T follicular helper cell (primary cell): Measurements from ENCODE around the gene SURF1.
"Not testable (repeated sequence)": the region's sequence is repeated elsewhere in the genome, so short reads cannot be mapped to it uniquely, and the experiment has no call there.

Experiments
- DNase-seq: peaks from one replicate; pipeline ENCODE4 v3.0.0-alpha.2; 2020; ENCODE audit warnings: low read depth

The SURF1 gene

DNA sequence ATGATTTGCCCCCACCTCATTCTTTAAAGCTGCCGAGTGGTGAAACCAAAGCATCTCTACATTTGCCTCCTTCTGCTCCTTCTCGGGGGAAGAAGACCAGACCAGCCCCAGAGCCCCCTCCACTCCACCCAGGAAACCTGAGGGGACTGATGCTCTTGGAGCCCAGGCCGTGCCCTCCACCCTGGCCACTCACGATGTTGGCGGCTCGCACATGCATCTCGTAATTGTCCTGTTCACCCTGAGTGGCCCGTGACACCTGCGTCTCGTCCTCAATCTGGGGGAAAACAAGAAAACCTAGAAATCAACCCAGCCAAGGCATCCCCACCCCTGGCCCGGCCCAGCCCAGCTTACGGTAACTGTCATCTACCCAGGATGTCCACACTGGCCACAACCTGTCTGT, 11.3 kb downstream of the SURF1 start:
- no peak for DNase-seq

DNA sequence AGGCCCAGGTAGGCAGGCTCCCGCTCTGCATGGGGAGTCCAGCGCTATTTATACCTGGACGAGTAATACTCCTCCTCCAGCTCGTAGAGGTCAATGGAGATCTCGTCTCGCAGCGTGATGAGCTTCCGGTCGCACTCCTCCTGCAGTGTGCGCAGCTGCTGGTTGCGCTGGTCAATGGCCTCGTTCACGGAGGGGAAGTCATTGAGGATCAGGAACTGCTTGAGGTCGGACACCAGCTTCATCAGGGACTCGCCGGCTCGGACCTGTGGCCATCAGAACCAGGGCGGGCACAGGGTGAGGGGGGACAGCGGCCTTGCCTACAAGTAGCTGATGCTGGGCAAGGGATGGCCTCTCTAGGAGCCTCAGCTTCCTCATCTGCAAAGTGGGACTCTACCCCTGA, 12.2 kb downstream of the SURF1 start:
- no peak for DNase-seq

DNA sequence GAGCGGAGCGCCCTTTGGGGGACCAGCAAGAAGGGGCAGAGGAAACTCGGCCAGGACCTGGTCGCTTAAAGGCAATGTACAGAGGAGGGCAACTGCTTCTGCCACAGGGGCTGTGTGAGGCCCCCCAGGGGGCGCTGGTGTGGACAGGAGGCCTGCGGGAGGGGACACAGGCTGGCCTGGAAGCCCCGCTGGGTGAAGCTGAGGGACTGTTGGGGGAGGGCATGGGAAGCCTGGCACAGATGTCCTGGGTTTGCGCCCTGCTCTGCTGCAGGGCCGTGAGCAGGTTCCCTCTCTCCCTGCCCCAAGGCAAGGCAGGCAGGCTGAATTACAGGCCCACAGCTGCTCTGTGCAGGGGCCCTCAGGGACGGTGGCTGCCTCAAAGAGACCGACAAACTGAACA, 13.7 kb downstream of the SURF1 start:
- DNase-seq, result no peak

DNA sequence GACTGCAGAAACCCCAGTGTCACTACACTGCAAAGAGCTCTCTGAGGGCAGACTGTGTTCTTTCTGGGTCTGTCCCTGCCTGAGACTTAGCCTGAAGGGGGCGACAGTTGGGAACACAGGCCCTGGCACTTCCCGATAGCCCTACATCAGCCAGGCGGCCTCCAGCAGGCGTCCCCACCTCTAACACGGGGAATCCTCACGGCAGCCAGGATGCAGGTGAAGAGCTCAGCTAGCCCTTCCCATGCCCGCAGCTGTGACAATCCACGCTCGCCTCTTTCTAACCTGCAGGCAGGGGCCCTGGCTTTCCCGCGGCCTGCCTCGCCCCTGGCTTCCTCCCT, 14.2 kb downstream of the SURF1 start:
- no peak for DNase-seq

DNA sequence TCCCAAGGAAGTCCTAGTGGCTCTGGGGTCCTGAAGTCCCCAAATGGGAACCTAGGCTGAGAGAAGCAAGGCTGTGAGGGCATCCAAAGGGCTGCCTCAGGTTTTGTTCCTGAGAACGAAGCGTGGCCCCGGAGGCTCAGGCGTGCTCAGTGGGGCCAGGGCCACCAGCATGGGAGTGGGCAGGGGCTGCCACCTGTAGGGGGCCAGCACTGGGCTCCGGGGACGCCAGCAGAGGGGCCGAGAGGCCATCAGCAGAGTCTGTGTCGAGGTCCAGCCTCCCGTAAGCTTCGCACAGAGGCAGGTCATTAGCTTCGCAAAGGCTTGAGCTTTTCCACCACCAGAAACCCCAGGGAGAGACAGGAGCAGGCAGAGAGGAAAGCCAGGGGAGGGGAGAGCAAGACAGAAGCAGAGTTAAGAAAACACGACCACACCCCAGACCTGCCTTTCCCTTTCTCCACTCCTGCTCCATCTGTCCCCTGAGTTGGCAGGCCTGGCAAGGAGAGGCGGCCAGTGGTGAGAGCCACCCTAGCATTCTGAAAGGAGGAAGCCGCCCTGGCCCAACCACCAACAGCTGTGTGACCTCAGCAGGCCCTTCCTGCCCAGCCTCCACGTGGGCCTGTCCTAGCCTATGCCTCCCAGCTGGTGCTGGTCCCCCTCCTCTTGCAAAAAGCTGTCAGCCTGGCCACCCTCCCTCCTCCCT, 14.8 kb downstream of the SURF1 start:
- no peak for DNase-seq

DNA sequence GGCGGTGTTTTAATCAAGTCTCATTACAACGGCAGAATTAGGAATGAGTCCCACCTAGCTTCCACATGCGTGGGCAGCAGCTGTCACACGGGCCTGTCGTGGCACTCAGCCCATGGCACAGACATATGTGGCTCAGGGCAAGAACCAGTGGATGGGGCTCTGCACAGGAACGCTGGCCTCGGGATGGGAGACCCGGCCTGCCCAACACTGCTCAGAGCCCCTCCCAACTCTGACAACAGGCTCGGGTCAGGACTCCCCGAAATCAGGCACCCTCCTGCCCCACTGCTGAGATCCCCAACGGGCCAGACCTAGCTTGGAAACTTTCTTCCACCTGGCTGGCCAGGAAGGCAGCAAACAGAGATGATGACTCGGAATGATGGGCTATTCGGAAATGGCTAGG, 15.4 kb downstream of the SURF1 start:
- DNase-seq, result no peak

DNA sequence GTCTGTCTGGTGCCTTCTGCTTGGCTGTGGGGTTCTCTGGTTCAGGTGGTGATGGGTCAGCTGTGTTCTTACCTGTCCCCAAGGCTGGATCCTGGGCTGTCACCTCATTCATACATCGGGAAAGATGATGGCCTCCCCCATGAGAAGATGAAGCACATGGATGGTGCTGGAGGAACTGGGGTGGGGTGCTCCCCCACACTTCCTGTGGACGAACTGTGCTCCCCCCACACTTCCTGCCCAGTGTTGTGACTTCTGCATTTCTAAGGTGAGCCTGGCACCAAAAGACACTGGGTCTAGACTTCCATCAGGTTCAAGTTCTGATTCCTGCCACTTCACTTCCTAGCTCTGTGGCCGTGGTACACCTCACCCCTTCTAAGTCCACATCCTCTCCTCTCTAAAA, 16.0 kb downstream of the SURF1 start:
- no peak for DNase-seq

DNA sequence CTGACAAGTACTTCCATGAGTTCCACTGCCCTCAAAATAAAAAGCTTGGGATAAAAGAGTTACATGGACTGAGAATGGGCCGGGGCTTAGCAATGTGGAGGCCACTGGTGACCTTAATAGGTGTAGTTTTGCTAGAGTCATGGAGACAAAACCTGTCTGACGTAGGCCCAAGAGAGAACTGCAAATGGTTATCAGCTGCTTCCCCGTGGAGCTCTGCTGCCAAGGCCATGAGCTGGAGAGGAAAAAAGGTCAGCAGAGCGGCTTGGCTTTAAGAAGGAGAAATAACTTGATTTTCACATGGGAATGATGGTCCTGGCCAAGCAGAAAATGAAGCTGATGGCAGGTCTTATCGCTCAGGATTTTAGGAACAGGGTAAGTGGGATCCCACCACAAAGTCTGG, 16.6 kb downstream of the SURF1 start:
- no peak for DNase-seq

DNA sequence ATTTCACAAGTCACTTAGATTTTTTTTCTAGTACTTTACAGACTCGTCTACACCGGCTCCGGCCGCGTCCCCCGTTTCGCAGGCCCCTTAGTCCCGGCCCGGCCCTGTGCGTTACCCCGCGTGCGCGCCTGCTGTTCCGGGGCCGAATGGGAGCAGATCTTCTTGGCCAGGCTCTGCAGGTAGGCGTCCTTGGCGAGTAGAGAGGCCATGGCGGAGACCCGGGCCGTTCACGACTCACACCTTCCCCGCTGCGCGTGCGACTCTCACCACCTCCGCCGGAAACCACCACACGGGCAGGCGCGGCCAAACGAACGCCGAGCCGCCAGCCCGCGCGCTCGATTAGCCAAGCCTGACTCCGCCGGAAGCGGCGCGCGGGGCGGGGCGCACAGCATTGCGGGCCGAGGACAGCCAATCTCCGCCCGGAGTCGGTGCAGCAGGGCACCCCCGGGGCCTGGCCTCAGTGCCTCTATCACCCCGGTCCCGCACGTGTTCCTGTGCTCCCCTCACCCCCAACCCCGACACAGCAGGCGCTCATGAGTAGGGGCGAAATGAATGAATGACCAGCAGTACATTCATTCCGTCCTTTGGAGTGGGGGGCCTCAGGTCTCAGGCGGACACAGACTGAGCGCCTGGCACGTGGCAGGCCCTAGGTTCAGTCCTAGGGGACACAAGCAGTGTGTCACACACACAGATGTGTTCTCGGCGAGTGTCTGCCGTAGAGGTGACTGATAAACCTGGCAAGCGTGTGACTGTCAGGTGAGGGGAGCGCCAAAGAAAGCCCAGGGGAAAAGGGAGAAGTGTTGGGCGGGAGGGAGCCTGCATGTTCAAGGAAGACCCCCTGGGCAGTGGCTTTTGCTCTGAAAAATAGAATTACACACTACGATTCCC, 20.1 kb downstream of the SURF1 start, which contains the start of gene SURF6:
Gene SURF6, minus strand, starts transcription at position 265 of the 888 bp plus-strand sequence. Its CDS starts 56 bp downstream, at position 209.
- DNase-seq, result peak; percentile 91

DNA sequence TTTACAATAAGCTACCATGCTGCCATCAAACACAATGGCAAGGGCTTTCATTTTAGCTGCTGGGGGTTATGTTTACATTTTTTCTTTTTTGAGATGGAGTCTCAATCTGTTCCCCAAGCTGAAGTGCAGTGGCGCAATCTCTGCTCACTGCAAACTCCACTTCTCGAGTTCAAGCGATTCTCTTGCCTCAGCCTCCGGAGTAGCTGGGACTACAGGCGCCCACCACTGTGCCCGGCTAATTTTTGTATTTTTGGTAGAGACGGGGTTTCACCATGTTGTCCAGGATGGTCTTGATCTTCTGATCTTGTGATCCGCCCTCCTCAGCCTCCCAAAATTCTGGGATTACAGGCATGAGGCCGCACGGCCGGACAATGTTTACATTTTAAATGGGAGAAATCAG, 21.4 kb downstream of the SURF1 start:
- DNase-seq, result not testable (repeated sequence)

DNA sequence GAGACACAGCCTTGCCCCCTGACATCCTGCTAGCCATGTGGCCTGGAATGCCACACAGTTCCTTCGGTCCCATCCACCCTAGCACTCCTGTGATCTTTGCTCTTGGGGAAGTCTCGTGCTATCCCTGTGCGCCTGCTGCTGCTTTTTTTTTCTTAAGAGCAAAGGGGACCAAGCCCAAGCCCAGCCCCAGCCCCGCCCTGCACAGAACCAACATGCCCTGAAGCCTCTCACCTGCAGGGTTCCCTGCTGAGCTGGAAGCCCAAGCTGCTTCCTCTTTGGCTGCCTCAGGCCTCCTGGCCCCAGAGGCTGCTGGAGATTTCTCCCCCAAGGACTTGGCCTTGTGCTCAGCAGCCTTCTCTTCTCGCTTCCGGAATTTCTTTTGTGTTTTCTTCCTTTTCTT, 22.1 kb downstream of the SURF1 start:
- DNase-seq, result no peak

DNA sequence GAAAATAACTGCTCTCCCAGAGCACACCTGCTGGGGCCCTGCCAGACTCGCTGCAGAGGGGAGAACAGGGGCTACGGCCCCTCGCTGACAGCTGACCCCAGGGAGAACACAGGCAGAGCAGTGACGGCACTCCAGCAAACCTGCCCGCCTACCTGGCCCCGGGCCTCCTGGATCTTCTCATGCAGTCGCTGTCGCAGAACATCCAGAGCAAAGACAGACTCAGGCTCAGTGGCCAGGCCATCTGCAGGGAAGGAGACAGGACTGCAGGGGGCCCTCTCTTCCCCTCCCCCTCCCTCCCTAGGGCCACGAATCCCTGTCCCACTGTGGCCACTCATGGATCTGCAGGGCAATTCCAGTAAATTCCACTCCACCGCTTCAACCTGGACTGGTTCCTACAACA, 22.7 kb downstream of the SURF1 start:
- no peak for DNase-seq

DNA sequence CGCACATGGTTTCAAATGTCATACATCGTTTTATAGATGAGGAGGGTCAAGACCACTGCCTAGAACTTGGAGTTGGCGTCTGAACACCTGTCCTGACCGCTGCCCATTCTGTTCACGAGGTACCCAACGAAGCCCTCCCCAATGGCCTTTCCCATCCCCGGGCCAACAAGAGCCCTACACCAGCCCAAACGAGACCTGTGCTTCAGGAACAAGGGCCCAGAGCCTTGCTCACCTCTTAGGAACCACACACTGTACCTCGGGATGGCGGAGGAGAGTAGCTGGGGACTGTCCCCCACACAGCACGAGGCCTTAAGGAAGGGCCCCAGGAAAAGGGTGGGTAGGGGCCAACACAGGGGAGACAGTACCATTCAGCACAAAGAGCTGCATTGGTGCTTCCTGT, 23.3 kb downstream of the SURF1 start:
- no peak for DNase-seq

DNA sequence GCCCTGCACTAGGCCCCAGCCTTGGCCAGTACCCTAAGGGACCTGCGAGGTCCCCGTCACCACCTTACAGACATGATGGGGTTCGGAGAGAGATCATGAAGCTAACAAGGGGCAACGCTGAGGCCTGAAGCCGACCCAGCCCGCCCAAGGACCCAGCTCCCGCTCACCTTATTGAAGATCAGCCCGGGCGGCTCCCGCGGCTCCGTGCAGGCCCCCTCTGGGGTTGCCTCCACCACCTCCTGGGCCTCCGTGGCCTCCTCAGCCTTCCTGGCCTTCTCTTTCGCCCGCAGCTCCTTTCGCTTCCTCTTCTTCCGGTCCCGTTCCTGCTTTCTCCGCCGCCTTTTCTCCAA, 23.9 kb downstream of the SURF1 start:
- DNase-seq, result no peak

DNA sequence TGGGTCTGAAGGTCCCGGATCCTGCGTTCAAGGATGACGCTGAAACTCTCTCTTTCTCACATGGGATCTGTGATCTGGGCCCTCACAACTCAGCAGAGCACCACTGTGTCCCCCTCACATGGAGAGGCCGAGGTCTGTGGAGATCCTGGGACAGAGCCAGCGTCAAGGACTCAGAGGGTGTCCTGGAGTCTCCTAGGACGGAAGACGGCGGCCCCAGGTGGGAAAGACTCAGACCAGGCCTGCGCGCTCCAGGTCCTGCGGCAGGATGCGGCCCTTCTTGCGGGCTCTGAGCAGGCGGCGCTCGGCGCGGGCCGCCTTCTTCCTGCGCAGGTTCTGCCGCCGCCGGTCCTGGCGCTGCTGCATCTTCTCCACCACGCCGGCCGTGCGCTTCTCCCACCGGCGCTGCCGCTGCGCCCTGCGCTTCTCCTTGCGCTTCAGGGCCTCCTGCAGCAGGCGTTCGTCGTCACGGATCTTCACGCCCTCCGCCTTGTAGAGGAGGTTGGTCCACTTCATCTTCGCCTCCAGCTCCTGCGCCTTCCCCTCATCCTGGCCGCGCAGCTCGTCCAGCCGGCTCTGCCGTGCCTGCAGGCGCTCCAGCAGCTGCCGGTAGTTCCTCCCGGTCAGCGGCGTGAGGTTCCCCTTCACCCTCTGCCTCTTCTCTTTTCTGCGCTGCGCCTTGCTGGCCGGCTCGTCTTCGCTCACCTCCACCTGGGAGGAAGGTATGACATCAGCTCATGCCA, 24.5 kb downstream of the SURF1 start:
- no peak for DNase-seq

DNA sequence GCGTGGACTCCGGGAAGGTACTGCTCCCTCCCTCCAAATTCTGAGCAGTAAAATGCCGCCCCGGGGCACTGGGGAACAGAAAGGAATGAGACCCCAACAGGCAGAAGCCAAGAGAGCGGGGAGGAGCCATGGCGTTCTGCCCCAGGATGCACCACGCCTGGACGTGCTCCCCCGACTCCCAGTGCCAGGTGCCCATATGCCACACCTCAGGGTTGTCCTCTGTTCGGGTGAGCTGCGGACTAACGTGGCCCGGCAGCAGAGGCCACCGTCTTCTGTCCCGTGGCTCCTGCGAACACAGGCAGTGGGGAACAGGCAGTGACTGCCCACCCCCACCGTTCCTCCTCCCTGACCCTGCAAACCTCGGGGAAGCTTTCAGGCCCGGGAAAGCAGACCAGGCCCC, 25.1 kb downstream of the SURF1 start:
- no peak for DNase-seq

DNA sequence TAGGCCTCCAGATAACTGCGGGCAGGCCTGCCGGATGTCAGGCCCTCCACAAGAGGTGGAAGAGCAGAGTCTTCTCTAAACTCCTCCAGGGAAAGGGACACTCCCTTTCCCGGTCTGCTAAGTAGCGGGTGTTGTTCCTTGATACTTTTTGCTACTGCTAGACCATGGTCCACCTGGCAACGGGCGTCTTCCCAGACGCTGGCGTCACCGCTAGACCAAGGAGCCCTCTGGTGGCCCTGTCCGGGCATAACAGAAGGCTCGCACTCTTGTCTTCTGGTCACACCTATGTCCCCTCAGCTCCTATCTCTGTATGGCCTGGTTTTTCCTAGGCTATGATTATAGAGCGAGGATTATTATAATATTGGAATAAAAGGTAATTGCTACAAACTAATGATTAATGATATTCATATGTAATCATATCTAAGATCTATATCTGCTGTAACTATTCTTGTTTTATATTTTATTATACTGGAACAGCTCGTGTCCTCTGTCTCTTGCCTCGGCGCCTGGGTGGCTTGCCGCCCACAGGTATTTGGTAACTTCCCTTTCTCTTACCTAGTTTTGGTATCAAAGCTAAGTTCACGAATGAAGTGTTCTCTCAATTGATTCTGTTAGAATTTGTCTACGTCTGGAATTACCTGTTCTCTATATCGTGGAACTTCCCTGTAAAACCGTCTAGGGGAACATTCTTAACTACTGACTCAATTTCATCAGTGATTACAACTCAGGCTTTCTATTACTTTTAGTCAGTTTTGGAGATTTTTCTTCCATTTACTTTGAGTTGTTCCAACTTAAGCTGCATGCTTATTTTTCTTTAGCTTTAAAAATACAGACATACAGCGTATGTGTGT, 26.8 kb downstream of the SURF1 start:
- DNase-seq, result not testable (repeated sequence)

DNA sequence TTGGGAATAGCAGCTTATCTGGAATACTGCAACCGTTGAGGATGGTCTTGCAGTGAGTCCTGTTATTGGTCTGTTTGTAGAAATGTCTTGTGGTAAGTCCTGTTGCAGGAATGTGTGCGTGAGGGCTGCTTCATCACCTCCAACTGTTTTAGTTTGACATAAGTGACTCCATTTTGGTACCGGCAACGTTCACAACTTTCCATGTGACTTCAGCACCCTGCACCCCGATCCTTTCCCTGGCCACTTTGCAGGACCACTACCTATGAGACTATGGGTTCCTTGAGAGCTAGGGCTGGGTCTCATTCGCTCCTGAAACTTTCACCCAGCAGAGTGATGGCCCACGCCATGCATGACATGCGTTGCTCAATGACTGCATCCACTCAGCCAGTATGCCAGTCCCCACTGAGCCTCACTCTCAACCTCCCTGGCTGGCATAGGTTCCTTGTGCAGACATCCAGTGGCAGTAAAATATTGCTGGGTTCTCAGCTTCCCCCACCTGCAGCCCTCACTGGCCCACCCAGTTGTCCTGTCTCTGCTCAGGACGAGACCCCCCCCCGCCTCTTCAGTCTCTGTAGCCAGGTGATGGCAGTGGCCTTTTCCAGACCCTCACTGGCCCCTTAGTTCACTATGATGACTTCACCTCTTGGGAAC, 28.3 kb downstream of the SURF1 start:
- no peak for DNase-seq

DNA sequence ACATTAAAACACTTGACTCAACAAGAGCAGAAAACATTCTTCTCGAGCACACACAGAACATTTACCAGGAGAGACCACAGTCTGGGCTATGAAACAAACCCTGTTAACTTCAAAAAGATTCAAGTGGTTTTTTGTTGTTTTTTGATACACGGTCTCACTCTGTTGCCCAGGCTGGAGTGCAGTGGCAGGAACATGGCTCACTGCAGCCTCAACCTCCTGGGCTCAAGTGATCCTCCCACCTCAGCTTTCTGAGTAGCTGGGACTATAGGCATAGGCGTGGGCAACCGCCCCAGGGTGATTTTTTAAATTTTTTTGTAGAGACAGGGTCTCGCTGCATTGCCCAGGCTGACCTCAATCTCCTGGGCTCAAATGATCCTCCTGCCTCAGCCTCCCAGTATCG, 29.3 kb downstream of the SURF1 start:
- not testable (repeated sequence) for DNase-seq

DNA sequence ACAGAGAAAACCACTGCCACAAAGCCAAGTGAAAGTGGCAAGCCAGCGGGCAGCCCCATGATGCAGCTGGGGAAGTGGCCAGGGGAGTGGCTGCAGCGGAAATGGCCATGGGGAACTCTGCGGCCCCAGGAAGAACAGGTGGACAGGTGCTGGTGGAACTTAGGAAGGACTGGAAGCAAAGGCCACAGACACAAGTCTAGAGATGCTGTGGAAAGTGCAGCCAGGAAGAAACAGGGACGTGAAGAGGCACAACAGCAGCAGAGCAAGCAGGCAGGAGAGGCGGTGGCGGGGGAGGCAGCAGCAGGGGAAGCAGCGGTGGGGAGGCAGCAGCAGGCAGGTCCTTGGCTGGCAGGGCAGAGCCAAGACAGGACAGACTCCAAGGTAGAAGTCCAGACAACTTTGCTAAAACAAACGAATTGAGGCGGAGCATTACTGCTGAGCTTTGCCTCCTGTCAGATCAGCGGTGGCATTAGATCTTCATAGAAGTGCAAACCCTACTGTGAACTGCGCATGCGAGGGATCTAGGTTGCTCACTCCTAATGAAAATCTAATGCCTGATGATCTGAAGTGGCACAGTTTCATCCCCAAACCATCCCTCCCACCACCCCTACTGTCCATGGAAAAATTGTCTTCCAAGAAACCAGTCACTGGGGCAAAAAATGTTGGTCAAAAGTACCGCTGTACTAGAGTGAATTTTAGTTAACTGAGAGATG, 32.1 kb downstream of the SURF1 start:
- no peak for DNase-seq

DNA sequence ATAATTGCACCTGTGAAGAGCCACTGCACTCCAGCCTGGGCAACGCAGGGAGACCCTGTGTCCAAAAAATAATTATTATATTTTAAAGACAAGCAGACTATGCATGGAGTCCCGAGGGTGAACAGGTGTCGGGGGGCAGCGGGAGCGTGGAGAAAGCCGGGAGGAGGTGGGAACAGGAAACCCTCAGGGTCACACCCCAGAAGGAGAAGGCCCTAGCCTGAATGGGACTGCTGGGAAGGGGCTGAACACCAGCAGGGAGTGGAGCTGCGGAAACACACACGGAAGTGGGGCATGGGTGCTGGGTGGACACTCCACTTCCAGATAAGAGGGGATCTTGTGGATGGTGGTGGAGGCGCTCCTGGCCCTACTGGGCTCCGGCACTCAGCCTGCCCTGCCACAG, 33.1 kb downstream of the SURF1 start:
- no peak for DNase-seq
